Omental fat pad (tissue), 4 donors: Measurements from ENCODE around the gene SIAH2. TPM values are rescaled to one million over a fixed set of nuclear protein-coding genes. Genes with fewer than 3 reads are reported as not detected.
A peak's percentile ranks its signal among the peaks of the same experiment; 100 is the strongest.

ENCODE experiments used
- ATAC-seq: fragments of 150-250 bp; one replicate; pipeline ENCODE4 v1.9.1; 2016; ENCODE audit warnings: mild to moderate bottlenecking, moderate library complexity; ENCODE audit not compliant: low FRiP score
- DNase-seq: peaks from one replicate; pipeline ENCODE4 v3.0.0-alpha.2; 2019; ENCODE audit warnings: low spot score
- CTCF ChIP-seq, 3 donors: fragments of 450-650 bp; IDR thresholded peaks; one replicate each; pipeline ENCODE4 v1.5.1; 2016 to 2017; ENCODE audit warnings: antibody characterized with exemption in 3 of 3, mild to moderate bottlenecking in 3 of 3, moderate library complexity in 2 of 3
- total RNA-seq, 4 donors: library from RNA; depleted of rRNA; stranded (reverse); fragments of >200 nt; gene quantifications; one replicate each; pipeline ENCODE4 v1.1.0, GENCODE V29; 2016

Gene SIAH2
- total RNA-seq, 4 donors from 2014 or later, result 30.6 to 45.3 (median 32.1) TPM

DNA sequence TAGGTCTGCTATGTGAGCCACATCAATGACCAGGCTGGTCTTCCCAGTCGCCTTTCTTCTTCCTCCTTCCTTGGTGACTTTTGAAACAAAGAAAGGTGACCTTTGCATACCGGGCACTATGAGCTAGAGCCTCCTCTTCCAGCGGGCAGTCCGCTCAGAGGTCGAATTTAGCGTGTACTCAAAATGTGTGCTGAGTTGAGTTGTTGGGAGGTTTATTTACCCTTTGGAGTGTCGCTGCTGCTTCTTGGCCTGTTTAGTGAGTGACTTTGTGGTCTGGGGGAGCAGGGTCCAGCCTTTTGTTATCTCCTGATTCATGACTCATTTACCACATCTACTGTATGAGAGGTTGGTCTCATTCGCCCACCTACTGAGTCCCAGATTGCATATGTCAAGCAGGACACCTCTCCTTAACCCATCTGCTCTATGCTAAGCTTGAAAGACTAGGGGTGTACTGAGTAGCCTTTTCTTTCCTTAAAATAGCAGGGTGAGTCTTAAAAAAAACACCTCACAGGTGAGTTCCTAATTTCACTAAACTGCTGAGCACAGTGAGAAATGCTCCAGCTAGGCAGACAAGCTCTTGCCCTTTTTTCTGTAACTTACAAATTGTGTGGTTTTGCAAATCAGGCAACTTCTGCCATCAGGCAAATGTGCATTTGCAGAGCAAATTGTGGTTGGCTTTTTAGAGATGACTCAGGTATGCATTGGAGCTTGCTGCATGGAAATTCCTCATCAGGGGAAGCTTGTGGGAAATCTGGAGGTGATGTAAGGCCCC, 3.2 kb upstream of the SIAH2 start:
- ATAC-seq, result no peak
- no peak for TF ChIP-seq CTCF (IDR thresholded peaks at IDR 0.05)
- DNase-seq, result no peak

DNA sequence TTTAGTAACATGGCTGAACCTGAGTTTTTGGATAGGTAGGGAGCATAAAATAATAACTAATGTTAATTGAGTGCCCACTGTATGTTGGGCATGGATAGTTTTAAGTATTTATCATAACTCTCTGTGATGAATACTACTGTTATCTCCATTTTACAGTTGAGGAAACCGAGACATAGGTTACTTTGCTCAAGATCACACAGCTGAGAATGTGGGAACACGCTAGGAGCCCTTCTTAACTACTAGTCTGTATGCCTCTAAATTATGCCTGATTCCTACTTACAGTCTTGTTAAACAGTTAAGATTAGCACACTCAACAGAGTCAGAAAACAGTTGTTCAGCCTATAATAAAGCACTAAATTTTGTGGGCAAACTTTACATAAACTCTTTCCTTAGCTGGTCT, 2.0 kb upstream of the SIAH2 start:
- DNase-seq (no peak), ATAC-seq (no peak)
- no peak for TF ChIP-seq CTCF (IDR thresholded peaks at IDR 0.05)

DNA sequence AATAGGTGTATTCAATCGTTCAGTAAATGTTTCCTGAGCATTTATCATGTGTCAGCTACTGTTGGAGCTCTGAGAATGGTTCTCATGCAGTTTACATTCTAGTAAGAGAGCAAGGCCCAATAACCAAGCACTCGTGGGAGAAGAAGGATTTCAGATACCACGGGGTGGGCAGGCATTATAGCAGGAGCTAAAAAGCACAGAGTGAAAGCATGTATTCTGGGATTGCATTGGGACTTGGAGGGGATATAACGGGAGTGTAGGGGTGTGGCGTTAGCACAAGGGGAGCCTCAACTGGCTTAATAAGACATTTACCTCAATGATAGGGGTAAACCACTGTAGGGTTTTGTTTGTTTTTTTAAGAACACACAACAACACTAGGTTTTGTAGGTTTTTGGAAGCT, 1.6 kb upstream of the SIAH2 start:
- no peak for TF ChIP-seq CTCF (IDR thresholded peaks at IDR 0.05)
- ATAC-seq (no peak), DNase-seq (no peak)

DNA sequence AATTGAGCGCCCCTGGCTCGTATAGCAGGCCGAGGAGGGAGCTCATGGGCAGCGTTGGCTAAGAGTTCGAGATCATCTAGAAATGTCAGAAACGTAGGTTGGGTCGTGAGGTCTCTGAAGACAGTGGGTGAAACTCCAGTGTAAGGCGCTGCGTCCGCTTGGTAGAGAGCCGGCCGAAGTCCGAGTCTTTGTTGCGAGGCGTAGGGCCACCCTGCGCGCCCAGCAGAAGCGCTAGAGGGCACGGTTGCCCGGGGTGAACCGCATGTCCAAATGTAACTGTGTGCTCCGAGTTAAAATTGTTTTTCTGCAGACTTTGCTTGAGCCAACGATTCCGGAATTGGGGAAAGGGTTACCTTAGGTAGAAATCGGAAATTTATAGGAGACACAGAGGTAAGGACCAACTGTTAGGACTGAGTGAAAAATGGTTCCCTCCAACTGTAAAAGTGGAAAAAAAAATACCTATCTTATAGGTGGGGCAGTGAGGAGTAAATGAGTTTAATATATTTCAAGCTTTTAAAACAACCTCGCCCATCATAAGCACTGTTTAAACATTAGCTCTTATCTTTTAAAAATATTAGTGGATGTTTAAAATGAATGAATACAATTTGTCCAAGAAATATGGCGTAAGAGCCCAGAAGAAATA, 993 bp upstream of the SIAH2 start:
- TF ChIP-seq CTCF (IDR thresholded peaks at IDR 0.05), result no peak
- peak; percentile 35 for DNase-seq
- peak; percentile 50 for ATAC-seq

DNA sequence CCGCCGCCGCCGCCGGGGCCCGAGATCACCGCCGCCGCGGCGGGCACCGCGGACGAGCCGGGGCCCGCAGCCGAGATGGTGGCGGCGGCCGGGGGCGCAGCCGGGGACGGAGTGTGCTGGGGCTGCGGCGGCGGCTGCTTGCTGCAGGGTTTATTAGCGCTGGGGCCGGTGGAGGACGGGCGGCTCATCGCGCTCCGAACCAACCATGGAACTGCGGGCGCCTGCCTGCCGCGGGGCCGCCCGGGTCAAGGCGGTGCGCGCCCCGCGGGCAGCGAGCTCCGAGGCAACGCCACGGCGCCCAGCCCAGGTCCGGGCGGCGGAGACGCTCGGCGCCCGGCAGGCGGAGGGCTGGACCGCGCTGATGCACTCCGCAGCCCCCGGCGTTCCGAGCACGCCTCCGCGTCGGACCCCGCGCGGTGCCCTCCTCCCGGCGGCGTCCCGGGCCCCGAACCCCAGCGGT, 277 bp downstream of the SIAH2 start:
- ATAC-seq (no peak), DNase-seq (no peak)
- no peak for TF ChIP-seq CTCF (IDR thresholded peaks at IDR 0.05)

- ATAC-seq (no peak), DNase-seq (peak; percentile 43)
Observed at GRCh38 chr3:150761831-150762661, 923 bp downstream of the SIAH2 start.

More at GRCh38 chr3:150761831-150762661, 923 bp downstream of the SIAH2 start:
- no peak for TF ChIP-seq CTCF (IDR thresholded peaks at IDR 0.05)
